GM19043 (cell line): Measurements from ENCODE around the gene TXNDC16.

Experiments used
- ATAC-seq: cut with Tn5 transposase; IDR thresholded peaks from one replicate; pipeline ENCODE4 v1.9.1; 2021; ENCODE audit warnings: low read depth; ENCODE audit not compliant: unreplicated experiment

TXNDC16 gene

DNA sequence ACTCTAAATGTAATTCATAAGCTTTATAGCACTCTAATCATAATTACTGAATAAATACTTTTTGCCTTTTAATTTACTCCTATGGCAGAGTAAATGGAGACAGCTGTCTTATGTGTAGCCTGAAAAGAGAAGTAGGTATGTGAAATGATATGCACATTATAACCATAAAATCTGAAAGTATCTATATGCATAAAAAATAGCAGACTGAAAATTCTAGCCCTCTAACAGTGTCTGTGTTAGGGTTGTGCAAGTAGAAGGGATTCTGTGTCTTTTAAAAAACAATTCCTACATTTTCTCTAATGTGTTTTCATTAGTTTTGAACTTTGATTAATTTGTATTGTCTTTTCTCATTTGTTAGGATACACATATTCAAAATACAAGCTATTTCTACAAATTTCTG, 94.9 kb downstream of the TXNDC16 start:
- no peak for ATAC-seq

DNA sequence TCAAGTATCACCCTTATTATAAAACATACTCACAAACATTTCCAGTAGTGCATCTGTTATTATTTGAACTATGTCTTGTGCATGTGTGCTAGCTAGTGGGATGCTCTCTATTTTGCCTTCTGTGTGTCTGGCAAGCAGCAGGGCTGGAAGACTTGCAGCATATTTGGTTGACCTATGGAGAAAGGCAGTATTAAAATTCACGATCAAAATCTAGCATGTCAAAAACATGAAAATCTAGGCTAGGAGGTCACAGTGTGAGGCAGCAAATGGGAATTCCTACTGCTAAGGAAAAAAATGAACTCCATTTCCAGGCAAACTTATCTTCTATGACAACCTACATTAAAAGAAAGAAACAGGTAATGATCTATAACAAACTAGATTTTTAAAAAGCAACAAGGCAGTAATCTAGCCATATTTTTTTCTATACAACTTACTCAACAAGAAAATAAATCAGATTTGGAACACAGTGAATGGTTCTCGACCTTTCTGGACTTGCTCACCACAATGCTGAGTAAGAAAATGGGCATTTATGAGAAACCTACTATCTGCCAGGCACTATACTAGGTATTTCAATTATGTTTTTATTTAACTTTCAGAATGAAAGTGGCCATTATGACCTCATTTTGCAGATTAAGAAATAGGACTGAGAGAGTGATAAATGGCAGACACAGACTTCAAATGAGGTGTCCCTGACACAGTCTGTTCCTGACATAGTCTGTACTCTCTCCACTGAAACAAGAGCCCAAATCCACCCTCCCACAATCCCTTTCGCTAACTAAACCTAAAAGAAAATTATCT, 96.8 kb downstream of the TXNDC16 start:
- no peak for ATAC-seq

DNA sequence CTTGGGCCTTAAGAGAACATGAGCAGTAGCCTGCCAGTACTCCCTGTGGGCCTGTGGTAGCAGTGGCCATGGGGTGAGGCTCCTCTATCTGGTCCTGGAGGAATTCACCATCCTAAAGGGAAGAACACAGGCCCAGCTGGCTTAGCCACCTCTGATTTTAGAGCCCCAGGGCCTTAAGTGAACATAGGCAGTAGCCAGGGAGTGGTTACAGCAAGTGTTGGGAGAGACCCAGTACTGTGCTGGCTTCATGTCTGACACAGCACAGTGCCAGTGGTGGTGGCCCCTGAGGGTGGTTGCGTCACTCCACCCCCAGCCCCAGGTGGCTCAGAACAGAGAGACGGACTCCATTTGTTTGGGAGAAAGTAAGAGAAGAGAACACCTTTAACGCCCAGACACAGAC, 105.1 kb downstream of the TXNDC16 start:
- ATAC-seq = no peak

DNA sequence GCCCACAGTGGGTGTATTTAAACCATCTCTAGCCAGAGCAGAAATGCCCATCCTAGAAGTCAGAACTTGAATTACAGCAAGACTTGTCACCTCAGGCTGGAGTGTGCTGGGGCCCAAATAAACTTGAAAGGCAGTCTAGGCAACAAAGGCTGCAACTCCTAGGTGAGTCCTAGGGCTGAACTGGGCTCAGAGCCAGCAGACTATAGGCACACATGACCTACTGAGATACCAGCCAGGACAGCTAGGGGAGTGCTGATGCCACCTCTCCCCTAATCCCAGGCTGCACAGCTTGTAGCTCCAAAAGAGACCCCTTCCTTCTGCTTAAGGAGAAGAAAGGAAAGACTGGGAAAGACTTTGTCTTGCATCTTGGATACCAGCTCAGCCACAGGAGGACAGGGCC, 106.0 kb downstream of the TXNDC16 start:
- no peak for ATAC-seq

DNA sequence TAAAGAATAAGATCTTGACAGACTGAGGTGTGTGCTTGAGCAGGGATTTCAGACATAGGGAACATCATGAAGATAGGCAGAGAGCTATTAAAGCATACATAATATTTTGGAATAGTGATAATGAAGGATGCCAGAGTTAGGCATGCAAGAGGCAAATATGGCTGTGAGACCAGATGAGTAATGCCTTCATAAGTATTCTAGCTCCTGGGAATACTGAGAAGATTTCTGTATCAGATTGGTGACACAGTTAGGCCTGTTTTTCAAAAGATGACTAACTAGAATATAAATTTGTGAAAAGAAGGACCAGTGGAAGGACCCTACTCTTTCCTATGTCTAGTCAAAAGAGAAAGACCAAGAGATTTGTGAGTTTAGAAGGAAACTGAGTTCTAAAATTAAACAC, 108.8 kb downstream of the TXNDC16 start:
- ATAC-seq = no peak

DNA sequence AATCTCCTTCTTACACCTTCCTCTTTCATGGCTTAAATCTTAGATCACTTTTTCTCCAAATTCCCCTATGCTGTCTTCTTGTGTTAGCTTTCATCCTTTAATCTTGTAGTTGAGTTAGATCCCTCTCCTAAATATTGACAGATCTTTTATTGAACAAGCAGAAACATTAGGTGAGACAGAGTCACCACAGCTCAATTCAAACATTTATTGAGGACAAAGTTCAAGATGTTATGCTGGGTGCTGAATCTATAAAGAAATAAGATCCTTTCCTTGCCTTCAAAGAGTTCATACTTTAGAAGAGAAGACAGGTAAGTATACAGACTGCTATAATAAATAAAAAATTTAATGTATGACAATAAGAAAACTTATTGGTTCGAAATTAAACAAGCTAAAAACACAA, 109.7 kb downstream of the TXNDC16 start:
- ATAC-seq = no peak

DNA sequence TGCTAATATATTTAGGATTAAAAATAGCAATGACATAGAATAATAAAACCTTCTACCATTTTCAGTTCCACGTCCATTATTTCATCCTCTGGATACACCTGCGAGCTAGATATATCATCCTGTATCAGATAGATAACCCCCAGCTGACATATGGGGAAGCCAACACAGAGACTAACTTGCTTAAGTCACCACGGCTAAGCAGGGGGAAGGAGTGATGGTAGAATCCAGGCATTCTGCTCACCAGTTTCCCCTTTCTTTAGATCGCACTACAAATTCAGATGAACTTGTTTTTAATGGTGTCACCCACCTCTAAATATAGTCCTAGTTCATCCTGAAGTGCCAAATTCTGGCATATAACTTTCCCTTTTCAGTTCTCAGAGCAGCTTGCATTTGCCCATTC, 110.1 kb downstream of the TXNDC16 start:
- no peak for ATAC-seq

DNA sequence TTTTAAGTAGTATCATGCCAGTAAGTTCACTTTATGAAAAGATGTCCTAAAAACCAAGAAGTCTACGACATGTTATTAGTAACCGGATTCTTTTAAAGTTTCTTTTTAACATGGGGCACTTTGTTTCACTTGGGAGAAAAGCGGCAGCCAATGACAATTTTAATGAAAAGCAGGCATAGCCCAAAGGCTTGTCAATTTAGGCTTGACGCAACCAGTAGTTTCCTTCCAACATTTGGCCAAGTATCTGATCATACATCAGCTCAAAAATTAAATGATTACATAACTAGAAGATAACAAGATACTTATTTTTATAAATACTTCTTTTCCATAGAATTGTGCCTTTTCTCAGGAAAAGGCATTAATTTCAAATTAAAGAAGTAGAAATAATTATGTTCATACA, 112.8 kb downstream of the TXNDC16 start:
- ATAC-seq = no peak

DNA sequence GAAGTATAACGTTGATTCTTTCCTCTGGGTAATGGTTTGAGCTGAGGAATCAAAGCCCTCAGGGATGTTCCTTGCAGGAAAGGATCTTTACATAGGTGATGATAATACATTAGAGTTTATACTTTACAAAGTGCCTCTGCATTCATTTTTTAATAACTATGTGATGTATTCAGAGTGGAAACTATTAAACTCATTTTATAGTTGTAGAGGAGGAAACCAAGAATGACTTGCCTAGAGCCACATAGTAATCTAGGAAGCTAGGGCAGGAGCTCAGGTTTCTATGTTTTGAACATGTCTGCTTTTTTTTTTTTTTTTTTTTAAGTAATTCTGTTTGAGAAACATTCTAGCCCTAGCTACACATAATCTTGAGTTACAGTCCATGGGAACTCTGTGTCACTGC, 117.3 kb downstream of the TXNDC16 start:
- no peak for ATAC-seq

DNA sequence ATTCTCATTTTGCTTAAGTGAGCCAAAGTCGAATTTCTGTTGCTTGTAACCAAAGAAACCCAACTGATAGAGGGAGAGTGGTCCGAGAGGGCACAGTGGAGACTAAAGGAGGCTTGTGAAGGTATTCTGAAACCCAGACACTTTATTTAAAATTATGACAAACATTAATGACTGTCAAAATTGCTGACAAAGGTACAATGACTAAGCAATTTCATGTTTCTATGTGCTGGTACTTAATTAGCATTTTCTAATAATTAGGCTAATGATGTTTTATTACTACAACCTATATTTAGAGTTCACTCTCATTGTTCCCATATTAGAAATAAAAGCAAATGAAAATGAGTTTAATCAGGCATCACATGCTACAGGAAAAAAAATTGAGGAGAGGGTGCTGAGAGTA, 121.8 kb downstream of the TXNDC16 start:
- ATAC-seq = no peak

DNA sequence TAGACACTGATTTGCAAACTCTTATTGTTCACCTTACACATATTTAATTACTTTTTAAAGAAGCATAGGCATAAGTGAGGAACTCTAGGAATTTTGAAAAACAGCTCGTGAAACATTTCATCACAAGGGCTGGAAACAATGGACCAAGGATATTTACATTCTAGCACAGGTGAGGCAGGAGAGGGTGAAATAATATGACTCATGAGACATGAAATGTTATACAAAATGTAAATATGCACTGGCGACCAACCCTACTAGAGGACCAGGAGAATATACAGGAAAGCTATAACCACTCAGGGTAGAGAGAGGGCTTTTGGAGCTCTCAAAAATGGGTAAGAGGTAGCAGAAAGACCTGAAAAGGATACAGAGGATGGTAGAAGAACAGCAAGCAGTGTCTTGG, 122.9 kb downstream of the TXNDC16 start:
- no peak for ATAC-seq

DNA sequence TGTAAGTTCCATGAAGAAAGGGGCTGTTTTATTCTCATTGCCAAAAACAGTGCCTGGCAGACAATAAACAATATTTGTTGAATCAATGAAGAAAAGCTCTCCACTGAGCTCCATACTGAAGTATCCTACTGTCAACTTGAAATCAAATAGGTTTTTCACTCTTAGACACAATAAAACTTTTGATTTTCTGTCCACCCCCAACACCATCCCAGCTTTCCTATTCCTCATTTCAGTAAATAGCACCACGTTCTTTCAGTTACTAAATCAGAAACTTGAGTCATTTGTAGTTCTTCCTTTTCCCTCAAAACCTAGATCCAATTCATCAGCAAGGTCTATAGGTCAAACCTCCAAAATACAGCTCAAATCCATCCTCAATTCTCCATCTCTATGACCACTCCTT, 124.8 kb downstream of the TXNDC16 start:
- no peak for ATAC-seq

DNA sequence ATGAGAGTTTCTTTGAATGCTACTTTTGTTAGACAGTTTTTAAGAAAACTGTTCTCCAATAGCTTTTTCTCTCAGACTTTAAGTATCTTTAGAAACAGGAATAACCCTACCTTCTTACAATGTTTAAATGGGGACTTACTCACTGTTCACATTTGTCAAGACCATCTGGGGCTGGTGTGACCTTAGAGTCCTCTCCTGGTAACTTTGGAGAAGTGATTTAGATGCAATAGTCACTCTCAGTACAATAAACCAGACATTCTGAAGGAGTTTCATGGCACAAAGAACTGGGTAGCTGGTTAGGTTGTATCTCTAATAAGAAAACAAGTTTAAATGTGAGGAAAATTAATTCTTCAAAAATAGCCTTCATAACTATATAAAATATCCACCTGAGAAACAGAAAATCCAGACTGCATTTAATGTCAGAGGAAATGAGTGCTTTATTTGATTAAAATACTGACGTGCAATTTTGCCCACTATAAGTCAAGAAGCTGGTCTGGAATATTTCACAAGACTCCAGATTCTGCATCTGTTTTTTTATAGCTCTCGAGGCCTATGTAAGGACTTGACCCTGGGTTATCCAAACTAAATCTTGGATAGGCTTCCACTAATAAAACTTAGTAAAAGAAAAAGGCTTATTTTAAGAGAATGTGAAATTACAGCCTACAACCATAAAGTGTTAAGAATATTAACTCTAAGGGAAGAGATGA, 129.5 kb downstream of the TXNDC16 start:
- no peak for ATAC-seq

DNA sequence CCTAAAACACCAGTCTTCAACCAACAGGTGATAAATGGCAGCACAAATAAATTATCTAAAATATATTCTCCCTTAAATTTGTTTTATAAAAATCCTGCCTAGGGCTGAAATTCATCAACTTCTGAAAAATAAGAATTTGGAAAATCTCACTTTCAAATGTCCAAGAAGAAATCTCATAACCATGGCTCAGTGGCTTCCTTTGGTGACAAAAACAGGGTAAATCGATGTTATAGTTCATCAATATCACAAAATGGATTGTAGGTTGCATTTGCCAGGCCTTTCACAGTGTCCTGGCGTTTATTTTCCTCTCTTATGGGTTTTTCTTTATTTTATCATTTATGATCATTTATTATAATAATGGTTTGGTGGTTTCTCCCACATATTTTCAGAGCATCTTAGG, 135.2 kb downstream of the TXNDC16 start:
- ATAC-seq = no peak

DNA sequence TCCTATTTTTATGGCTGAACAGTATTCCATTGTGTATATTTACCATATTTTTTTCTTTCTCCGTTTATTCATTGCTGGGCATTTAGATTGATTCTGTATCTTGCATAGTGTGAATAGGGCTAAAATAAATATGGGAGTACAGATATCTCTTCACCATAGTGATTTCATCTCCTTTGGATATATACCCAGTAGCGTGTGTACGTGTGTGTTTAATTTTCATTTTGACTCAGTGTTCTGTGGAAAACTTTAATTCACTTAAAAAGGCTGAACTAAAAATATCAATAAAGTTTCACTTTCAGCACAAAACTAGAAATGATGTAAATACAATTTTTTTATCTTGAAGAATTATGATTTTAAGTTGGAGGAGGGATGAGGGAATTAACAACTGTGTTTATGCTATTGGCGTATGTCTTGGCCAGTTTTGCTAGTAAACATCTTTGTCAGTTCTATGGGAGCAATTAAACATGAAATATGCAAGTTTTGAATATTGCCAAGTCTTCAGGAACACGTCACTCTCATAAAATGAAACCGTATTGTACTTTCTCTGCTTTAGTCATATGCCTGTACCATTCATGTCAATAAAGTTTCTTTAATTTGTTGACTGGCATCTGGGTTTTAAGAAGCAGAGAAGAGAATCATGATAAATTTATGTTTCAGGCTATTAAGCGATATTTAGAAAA, 138.4 kb downstream of the TXNDC16 start:
- no peak for ATAC-seq

DNA sequence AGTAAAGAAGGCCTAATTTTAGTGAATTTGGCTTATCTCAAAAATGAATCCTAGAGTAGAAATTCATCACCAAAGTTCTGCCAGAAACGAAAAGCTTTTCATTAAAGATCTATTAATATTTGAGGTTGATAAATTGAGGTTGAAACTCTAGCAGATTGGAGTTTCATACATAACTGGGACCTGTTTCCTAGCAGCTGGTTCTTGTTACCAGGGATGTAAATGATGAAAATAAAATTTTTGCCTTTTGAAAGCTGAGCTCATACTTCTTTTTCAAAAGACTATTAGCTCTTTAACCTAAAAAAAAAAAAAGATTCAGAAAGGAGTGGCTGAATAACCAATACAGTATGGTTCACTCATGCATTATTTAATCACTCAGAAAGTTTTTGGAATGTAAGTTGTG, 139.9 kb downstream of the TXNDC16 start:
- no peak for ATAC-seq

DNA sequence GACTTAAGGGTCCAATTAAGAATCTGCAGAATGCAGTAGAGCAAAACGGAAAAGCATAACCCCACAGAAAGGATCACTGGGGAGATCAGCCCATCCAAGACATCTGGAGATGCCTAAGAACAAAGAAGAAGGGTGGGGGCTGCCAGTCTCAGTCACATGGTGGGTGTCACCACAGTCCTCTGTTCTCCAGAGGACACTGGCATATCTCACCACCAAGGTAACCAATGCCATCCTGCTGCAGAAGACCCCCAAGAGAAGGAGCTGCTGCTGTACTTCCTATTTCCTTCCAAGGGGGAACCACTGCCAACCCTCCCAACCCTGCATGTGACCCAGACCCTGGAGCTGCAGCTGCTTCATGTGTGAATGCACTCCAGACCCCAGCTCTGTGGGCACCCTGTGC, 147.0 kb downstream of the TXNDC16 start:
- ATAC-seq = no peak

DNA sequence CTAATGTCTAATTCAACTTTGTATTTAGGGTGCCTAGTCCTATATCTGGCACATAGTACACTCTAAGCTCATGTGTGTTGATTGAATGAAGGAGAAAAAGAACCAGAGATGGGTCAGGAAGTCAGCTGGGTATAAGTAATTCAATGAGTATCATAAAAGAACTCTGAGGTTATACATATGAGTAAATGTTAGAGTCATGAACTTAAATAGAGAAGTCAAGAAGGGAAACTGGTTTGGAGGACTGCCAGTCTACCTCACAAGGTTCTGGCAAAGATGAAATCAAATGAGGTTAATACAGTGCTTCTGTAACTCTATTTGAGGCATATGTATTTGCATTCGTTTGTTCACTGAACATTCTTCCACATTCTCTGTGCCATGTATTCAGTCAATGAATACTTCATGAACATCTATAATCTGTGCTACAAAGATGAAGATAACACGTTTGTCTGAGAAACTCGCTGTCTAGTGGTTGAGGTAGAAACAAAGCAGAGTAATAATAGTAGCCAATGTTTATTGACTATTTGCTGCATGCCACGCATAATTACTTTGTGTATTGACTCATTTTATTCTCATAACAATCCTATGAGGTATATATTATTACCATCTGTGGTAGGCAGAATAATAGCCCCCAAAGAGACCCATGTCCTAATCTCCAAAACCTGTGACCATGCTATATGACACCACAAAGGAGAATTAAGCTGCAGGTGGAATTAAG, 149.3 kb downstream of the TXNDC16 start:
- ATAC-seq = peak; percentile 46

DNA sequence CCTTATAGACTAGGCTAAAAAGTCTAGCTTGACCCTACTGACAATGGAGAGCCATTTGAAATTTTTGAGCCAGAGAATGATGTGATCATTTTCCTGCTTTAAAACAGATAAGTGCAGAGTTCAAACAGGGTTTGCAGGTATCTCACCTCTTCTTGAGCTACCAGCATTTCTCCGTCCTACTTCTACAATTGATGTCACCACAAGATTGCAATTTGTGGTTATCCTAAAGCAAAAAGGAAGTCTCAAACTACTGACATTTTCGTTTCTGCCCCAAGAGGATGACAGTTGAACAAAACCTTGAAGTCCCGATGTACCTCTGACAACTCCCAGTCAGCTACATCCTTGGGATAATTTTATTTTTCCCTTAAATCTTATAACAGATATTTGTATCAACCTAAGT, 151.5 kb downstream of the TXNDC16 start:
- peak; percentile 49 for ATAC-seq

DNA sequence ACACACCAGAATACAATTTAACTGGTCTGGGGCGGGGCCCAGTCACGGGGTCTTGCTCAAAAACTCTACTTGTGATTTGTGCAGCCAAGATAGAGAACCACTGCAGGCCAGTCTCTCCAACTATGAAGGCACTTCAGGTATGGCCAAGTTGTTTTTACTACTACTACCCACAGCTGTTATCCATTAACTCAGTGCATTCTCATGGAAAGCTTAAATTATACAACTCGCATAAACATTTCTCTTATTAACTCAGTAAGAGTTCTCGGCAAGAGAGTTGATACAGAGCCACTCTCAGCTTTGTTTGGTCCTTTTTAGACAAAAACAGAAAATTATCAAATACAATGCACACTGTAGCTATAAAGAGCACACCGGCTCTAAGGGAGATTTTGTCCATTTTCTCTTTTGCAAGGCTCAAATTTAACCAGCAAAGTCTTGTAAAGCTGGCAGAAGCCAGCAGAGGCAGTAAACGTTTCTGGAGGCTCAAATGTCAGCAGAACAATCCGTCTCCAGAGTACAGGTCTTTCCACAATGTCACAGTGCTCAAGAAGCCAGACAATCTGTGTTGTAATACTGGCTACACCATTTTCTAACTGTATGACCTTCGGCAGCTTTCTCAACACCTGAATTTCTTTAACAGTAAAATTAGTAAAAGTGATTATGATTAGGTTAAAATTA, 152.2 kb downstream of the TXNDC16 start:
- ATAC-seq = no peak

DNA sequence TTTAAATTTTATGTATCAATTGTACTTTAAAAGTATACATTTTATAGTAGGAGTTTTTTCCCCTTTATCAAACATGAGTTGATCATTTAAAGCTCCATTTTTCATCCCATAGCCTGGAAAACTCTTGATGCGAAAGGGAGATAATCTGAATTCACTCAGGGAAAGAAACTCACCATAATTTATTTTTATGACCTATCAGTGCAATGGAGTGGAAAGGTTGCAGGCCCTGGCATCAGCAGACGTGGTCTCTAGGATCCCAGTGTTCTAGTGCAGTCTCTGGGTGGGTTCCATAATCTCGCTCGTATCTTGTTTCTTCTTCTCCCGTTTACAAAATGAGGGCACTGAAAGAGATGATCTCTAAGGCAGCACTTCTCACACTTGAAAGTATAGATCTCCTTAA, 153.2 kb downstream of the TXNDC16 start:
- no peak for ATAC-seq
